GM12874 (cell line): ENCODE measurements around the gene AEBP2.

Experiments used
- TF ChIP-seq, protein P1 (sequence below): IDR thresholded peaks from 2 replicates; pipeline ENCODE4 v1.5.1; 2011; ENCODE audit warnings: low read depth, mild to moderate bottlenecking, control low read depth, low read length, moderate library complexity; ENCODE audit not compliant: insufficient read depth

Gene AEBP2

DNA sequence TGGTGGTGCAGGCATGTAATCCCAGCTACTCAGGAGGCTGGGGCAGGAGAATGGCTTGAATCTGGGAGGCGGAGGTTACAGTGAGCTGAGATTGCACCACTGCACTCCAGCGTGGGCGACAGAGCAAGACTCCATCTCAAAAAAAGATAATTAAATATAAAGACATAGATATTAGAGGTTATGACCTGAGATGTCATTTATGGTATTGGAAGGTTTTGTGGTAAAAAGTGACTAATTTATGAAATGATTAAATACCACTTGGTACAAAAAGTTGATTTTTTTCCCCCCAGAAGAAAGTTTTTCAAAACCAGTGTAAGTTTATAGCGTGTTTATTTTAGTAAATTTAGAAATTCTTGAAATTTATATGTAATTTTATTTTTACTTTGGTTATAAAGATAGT lies 4.3 kb downstream of the AEBP2 start:
- TF ChIP-seq, protein P1, sequence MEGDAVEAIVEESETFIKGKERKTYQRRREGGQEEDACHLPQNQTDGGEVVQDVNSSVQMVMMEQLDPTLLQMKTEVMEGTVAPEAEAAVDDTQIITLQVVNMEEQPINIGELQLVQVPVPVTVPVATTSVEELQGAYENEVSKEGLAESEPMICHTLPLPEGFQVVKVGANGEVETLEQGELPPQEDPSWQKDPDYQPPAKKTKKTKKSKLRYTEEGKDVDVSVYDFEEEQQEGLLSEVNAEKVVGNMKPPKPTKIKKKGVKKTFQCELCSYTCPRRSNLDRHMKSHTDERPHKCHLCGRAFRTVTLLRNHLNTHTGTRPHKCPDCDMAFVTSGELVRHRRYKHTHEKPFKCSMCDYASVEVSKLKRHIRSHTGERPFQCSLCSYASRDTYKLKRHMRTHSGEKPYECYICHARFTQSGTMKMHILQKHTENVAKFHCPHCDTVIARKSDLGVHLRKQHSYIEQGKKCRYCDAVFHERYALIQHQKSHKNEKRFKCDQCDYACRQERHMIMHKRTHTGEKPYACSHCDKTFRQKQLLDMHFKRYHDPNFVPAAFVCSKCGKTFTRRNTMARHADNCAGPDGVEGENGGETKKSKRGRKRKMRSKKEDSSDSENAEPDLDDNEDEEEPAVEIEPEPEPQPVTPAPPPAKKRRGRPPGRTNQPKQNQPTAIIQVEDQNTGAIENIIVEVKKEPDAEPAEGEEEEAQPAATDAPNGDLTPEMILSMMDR = no peak

DNA sequence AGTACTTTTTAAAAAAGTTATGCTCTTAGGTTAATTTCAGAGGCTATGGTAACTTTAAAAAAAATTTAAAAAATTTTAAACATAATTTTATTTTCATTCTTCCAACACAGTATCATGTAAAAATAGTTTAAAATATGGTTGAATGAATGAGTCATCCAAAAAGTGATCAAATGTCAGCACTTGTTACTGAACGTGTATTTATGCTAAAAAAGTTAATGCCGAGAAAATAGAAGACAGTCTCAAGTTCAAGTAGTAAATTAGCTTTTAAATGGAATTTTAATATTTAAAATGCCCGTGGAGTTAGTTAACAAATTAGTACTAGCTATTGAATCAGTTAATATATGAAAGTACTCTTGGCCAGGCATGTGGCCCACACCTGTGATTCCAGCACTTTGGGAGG lies 4.8 kb downstream of the AEBP2 start:
- TF ChIP-seq, protein P1 = no peak

DNA sequence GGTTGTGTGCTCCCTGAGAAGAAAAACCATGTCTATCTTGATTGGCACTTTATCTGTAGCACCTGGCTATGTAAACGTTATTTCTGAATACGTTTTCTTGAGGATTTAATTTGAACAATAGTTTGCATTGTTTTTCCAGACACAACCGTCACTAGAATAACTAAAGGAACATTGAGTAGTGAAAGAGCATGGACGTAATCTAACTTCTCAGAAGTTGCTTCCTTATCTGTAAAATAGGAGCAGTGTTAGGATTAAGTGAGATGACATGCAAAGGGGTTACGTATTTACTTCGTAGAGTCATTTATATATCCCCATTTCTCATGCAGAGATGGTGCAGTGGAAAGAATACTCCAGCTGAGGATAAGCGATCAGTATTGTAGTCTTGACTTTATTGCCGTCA lies 8.1 kb downstream of the AEBP2 start:
- TF ChIP-seq, protein P1 = no peak

DNA sequence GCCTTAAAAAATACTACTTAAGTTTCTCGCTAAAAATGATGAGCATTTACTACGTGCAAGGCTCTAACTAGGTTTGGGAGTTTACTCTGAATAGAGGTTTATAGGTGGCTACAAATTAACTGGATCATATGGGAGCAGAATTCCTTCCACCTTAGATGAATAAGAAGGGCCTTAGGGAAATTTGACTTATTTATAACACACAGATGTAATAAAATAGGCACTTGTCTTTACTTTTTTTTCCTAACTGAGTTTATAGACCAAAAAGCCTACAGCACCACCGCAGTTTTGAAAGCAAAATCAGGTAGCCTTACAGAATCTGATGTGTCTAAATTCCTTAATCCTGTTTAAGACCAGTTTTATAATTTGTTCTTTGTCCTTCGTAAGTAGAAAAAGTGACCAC lies 10.5 kb downstream of the AEBP2 start:
- TF ChIP-seq, protein P1 = no peak

DNA sequence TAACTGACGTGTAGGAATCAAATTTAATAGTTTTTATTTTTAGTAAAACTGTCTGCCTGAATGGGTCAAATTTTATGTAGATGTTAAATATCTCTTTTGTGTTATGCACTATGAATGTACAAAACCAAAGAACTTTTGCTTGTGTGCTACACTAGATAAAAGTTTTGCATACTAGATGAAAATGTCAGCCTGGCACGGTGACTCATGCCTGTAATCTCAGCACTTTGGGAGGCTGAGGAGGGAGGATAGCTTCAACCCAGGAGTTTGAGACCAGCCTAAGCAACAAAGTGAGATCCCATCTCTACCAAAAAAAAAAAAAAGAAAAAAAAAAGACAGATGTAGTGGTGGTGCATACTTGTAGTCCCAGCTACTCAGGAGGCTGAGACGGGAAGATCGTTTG lies 11.1 kb downstream of the AEBP2 start:
- TF ChIP-seq, protein P1 = no peak

DNA sequence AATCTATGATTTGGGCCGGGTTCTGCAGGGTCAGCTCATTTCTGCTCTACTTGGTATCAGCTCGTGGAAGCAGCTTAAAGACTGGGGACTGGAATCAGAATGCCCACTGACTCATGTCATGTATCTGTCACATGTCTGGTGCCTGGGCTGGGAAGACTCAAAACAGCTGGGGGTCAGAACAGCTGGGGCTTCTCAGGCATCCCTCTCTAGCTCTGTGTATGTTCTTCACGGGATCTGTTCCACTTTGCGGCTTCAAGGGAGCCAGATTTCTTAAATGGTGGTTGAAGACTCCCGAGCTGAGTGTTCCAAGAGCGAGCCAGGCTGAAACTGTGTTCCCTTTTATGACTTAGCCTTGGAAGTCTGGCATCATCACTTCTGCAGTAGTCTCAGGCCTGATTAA lies 11.9 kb downstream of the AEBP2 start:
- TF ChIP-seq, protein P1 = no peak

DNA sequence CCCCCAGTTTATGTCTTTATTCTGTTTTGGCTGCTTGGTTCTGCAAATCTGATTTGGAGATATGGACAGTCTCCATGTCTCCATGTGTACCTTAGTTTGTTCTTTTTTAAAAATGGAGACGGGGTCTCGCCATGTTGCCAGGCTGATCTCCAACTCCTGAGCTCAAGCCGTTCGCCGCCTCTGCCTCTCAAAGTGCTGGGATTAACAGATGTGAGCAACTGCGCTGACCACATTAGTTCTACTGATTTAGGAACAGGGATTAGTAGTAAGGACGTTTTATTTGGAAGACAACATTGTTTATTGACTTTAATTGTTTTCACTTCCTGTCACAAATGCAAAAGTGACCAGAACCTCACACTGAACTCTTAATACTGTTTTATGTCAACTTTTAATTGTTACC lies 14.7 kb downstream of the AEBP2 start:
- TF ChIP-seq, protein P1 = no peak

DNA sequence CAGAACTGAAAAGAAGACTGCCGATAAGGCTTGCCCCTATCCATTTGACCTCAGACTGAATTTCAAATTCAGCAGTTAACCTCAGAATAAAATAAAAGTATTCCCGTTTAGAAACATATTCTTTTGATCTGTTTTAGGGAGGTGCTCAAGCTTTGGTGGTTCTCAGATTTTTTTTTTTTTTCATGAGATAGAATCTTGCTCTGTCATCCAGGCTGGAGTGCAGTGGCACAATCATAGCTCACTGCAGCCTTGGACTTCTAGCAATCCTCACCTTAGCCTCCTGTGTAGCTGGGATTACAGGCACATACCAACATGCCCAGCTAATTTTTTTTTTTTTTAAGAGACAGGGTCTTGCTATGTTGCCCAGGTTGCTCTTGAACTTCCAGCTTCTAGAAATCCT lies 15.5 kb downstream of the AEBP2 start:
- TF ChIP-seq, protein P1 = no peak
